CD4-positive, alpha-beta T cell treated with Interleukin-2 at 100 ng/mL for 4 hours (primary cell): ENCODE measurements around the gene BACE1-AS.
"Not testable (repeated sequence)": the region's sequence is repeated elsewhere in the genome, so short reads cannot be mapped to it uniquely, and the experiment has no call there.

Experiments
- DNase-seq: peaks from one replicate; pipeline ENCODE4 v3.0.0-alpha.2; 2020; ENCODE audit warnings: low spot score

BACE1-AS gene

DNA sequence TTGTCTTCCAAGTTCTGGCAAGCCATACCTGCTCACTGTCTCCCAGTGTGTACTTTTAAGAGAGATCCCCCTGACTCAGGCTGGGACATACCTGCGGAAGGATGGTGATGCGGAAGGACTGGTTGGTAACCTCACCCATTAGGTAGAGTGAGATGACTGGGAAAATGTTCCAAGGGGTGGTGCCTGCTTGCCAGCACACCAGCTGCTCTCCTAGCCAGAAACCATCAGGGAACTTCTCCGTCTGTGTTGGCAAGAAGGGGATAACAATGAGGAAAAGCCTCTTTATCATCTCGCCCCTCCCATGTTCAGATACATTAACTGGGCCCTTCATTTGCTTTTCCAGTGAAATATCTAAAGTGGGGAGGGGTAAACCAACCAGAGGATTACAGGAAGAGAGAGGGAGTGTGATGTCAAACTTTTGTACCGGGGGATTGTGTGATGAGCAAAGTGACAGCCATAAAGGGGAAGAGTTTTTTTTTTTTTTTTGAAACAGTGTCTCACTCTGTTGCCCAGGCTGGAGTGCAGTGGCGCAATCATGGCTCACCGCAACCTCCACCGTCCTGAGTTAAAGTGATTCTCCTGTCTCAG, at the start of gene BACE1-AS:
Gene BACE1-AS (plus strand): TSS at position 538 of the 588 bp plus-strand sequence.
- no peak for DNase-seq

DNA sequence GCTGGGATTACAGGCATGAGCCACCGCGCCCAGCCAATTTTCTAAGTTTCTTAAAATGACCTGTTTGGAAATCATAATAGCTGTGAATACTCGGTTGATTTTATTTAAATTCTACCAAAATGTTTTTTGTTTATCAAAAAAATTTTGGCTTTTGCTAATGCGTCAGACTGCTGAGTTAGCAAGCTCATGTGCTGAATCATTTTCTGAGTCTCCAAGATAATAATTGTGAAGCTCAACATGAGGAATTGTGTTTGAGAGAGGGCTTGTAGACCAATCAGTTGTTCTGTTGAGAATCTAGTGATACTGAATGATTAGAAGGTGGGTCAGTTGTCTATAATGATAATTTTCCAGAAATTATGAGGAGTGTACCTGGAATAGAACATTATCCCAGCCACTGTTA, 42.8 kb upstream of the BACE1-AS start:
- no peak for DNase-seq

GRCh38 chr11:117249571-117249970, 41.6 kb upstream of the BACE1-AS start:
- no peak for DNase-seq

DNA sequence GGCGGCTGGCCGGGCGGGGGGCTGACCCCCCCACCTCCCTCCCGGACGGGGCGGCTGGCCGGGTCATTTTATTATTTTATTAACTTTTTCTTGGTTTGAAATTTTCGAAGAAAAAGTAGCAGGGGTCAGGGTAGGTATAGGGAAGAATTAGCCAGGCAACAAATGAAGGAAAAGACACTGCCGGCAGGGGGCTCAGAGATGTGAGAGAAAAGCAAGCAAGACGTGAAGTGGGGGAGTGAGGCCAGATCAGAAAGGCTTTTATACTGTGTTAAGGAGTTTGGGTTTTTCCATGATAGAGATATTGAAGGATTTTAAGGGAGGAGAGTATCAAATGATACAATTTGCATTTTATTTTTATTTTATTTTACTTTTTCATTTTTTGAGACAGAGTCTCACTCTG, 39.6 kb upstream of the BACE1-AS start:
- no peak for DNase-seq

DNA sequence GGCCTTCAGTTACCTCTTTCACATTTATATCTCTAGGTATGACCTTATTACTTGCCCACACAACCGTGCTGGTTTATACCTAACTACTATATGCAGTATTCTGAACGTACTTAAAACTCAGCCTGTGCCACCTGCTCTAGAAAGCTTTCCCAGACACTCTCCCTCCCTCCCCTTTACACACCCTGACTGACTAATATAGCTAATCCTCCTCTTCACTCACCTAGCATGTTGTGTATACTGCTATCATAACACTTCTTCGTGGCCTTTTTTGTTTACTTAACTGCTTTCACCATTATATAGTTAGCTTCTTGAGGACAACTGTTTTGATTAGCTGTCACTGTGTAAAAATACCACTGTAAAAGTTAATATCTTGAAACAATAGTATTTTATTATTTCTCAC, 35.2 kb upstream of the BACE1-AS start:
- DNase-seq = no peak

GRCh38 chr11:117256573-117256972, 34.6 kb upstream of the BACE1-AS start:
- no peak for DNase-seq

DNA sequence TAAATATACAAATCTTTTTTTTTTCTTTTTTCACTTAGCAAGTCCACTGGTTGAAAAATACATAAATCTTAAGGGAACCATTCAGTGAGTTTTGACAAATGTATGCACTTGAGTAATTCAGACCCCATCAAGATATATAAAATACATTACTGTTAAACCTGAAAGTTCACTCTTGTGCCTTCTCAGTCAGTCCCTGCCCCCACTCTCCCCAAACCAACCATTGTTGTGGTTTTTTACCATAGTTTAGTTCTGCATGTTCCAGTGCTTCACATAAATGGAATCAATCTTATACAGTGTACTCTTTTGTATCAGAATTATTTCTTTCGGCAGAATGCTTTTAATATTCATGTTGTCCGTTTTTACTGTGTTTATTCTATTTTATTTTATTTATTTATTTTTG, 32.6 kb upstream of the BACE1-AS start:
- DNase-seq = no peak

GRCh38 chr11:117259417-117259816, 31.7 kb upstream of the BACE1-AS start:
- no peak for DNase-seq

DNA sequence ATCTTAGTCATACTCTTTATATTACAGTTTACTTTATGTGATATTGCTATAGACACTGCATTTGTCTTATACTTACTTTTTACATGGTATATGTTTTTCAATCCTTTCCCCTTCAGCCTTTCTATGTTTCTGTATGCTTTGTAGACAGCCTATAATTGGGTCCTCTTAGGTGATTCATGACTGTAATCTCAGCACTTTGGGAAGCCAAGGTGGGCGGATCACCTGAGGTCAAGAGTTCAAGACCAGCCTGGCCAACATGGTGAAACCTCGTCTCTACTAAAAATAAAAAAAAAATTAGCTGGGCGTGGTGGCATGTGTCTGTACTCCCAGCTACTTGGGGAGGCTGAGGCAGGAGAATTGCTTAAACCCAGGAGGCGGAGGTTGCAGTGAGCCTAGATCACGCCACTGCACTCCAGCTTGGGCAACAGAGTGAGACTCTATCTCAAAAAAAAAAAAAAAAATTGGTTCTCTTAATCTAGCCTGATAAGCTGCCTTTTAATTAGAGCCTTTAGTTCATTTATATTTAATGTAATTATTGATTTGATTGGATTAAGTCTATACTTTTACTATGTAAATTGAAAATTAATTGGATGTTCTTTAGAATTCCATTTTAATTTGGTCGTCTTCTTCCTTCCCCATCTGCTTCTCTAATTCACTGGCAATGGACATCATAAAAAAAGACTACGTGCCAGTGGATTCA, 26.4 kb upstream of the BACE1-AS start:
- DNase-seq = not testable (repeated sequence)

GRCh38 chr11:117265745-117266144, 25.4 kb upstream of the BACE1-AS start:
- no peak for DNase-seq

- DNase-seq = no peak
These were observed 21.3 kb upstream of the BACE1-AS start for GRCh38 chr11:117269856-117270255.

DNA sequence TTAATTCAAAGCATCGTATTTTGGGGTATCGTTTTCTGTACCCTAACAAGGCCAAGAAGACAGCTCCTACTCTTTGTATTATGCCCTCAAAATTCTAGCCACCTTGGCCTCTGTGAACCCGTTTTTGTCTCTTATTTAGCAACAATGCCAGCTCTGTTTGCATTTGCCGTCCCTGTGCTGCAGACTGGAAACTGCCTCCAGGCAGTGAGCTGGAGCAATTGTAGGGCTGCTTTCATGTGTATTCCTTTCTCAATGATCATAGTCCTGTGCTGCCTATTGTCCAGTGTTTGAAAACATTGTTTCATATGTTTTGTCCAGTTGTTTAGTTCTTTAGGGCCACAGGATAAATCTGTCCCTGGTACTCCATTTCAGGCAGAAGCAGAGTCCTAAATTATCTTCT, 19.9 kb upstream of the BACE1-AS start:
- DNase-seq = no peak

DNA sequence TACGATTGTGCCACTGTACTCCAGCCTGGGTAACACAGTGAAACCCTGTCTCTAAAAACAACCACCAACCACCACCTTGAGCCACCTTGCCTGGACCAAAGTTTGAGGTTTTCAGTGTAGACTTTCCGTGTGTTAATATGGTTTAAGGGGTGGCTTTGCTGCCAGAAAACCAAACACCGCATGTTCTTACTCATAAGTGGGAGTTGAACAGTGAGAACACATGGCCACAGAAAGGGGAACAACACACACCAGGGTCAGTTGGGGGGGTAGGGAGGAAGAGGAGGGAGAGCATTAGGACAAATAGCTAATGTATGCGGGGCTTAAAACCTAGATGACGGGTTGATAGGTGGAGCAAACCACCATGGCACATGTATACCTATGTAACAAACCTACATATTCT, 19.0 kb upstream of the BACE1-AS start:
- not testable (repeated sequence) for DNase-seq

DNA sequence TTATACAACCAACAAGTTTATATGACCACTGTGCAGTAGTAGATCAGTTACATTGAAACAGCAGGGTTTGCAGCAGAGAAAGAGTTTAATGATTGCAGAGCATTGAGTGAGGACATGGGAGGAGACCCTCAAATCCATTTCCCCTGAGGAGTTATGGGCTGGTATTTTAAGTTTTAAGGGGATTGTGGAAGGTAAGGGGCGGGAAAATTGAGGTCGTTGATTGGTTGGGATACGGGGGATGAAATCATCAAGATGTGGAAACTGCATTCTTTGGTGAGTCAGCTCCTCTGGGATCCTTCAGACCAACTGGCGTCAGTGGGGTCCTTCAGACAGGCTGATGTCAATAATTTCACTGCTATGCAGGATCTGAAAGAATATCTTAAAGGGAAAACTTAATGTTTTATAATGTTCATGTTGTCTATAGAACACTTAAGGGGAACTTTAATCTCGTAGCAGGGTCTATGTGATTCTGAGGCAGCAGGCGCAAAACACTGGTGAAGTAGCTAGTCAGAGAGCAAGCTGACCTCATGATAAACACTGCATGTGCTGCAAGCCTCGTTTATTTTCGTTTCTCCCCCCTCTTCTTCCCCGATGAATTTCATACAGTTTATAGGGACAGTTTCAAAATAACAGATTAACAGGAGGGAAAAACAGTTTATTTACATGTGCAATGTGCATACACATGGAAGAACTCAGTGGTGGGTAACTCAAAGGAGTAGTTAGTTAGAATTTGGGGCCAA, 17.4 kb upstream of the BACE1-AS start:
- DNase-seq = no peak

DNA sequence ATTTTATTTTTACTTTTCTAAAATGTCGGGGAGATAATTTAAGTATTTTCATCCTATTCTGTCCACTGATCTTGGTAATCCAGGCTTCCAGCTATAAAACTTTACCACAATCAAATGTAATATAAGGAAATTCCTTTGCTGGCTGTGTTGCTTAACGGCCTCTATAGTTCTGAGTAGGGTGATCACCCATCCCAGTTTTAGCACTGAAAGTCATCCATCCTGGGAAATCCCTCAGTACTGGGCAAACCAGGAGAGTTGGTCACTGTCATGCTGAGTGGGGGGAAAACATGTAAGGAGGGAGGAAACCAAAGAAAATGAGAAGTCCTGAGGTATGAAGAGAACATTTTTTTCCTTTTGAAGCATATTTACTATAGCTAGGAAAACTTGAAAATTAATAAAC, 12.8 kb upstream of the BACE1-AS start:
- DNase-seq = no peak

- peak; percentile 43 for DNase-seq
These were observed 11.3 kb upstream of the BACE1-AS start for GRCh38 chr11:117279711-117280376.

DNA sequence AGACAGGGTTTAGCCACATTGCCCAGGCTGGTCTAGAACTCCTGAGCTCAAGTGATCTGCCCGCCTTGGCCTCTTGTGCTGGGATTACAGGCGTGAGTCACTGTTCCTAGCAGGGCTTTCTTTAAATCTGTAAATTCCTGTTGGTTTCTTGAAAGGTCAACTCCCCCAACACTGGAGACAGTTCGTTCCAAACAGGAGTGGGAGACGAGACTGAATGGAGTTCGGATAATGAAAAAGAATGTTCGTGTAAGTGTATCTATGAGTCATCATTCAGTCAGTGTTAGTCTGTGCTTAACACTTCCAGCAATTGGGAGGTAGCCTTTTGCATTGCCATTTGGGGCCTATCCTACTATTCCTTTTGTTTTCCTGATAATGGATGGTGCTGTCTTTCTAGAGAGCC, 10.0 kb upstream of the BACE1-AS start:
- DNase-seq = no peak

- DNase-seq = no peak
These were observed 9.3 kb upstream of the BACE1-AS start for GRCh38 chr11:117281869-117282268.

DNA sequence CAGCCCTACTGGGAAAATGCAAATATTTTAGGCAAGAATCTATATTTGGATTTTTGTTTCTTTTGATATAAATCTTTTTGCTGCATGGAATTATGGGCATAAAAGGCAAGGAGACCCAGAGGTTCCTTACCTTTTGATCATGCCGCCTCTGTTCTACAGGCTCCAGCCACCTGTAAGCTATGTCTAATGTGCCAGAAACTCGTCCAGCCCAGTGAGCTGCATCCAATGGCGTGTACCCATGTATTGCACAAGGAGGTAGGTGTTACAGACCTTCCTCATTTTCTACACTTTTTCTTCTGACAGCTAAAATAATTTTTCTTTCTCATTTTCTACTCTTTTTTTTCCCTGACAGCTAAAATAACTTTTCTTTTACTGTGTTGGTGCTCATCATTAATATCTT, 8.2 kb upstream of the BACE1-AS start:
- DNase-seq = no peak

GRCh38 chr11:117284053-117284452, 7.1 kb upstream of the BACE1-AS start:
- DNase-seq = no peak

GRCh38 chr11:117286588-117286987, 4.6 kb upstream of the BACE1-AS start:
- DNase-seq = no peak

- DNase-seq = no peak
These were observed 3.5 kb upstream of the BACE1-AS start for GRCh38 chr11:117287668-117288067.

- DNase-seq = no peak
These were observed 1.4 kb upstream of the BACE1-AS start for GRCh38 chr11:117289795-117290194.
